ENCODE measurements around the gene LGALS7.
"Not testable (repeated sequence)": the region's sequence is repeated elsewhere in the genome, so short reads cannot be mapped to it uniquely, and the experiment has no call there.

The LGALS7 gene

GRCh38 chr19:38773469-38774177 is at the start of gene LGALS7:
LGALS7 (minus strand) TSS chr19:38773517; CDS start chr19:38773492, 25 bp downstream.
- DNase-seq (ENCODE audit: low read depth in 4 of 4, low spot score in 1 of 4) = no peak

GRCh38 chr19:38821230-38821825 is 48.0 kb upstream of the LGALS7 start:
- DNase-seq (ENCODE audit: low read depth in 4 of 4, low spot score in 1 of 4) = not testable (repeated sequence)

- no peak for DNase-seq (ENCODE audit: low read depth in 4 of 4, low spot score in 1 of 4)
Measured at GRCh38 chr19:38819231-38819920, 46.1 kb upstream of the LGALS7 start.

- DNase-seq (ENCODE audit: low read depth in 4 of 4, low spot score in 1 of 4) = no peak
Measured at GRCh38 chr19:38817081-38817480, 43.8 kb upstream of the LGALS7 start.

GRCh38 chr19:38816131-38816750 is 42.9 kb upstream of the LGALS7 start:
- no peak for DNase-seq (ENCODE audit: low read depth in 4 of 4, low spot score in 1 of 4)

- no peak for DNase-seq (ENCODE audit: low read depth in 4 of 4, low spot score in 1 of 4)
Measured at GRCh38 chr19:38815059-38816001, 42.0 kb upstream of the LGALS7 start.

- DNase-seq (ENCODE audit: low read depth in 4 of 4, low spot score in 1 of 4) = not testable (repeated sequence)
Measured at GRCh38 chr19:38813932-38814331, 40.6 kb upstream of the LGALS7 start.

GRCh38 chr19:38813323-38813722 is 40.0 kb upstream of the LGALS7 start:
- no peak for DNase-seq (ENCODE audit: low read depth in 4 of 4, low spot score in 1 of 4)

- no peak for DNase-seq (ENCODE audit: low read depth in 4 of 4, low spot score in 1 of 4)
Measured at GRCh38 chr19:38812841-38813320, 39.6 kb upstream of the LGALS7 start, which contains the start of gene LGALS4. LGALS4 (minus strand) TSS chr19:38812945; CDS start chr19:38812886, 59 bp downstream.

GRCh38 chr19:38812009-38812840 is 38.9 kb upstream of the LGALS7 start:
- DNase-seq (ENCODE audit: low read depth in 4 of 4, low spot score in 1 of 4) = no peak

GRCh38 chr19:38809592-38810252 is 36.4 kb upstream of the LGALS7 start:
- no peak for DNase-seq (ENCODE audit: low read depth in 4 of 4, low spot score in 1 of 4)

- no peak for DNase-seq (ENCODE audit: low read depth in 4 of 4, low spot score in 1 of 4)
Measured at GRCh38 chr19:38808741-38809140, 35.4 kb upstream of the LGALS7 start.

GRCh38 chr19:38807374-38808098 is 34.2 kb upstream of the LGALS7 start:
- DNase-seq (ENCODE audit: low read depth in 4 of 4, low spot score in 1 of 4) = not testable (repeated sequence)

- DNase-seq (ENCODE audit: low read depth in 4 of 4, low spot score in 1 of 4) = no peak
Measured at GRCh38 chr19:38806371-38806770, 33.1 kb upstream of the LGALS7 start.

- DNase-seq (ENCODE audit: low read depth in 4 of 4, low spot score in 1 of 4) = no peak
Measured at GRCh38 chr19:38805180-38805579, 31.9 kb upstream of the LGALS7 start.

- no peak for DNase-seq (ENCODE audit: low read depth in 4 of 4, low spot score in 1 of 4)
Measured at GRCh38 chr19:38803543-38803942, 30.2 kb upstream of the LGALS7 start.

- no peak for DNase-seq (ENCODE audit: low read depth in 4 of 4, low spot score in 1 of 4)
Measured at GRCh38 chr19:38801359-38802095, 28.2 kb upstream of the LGALS7 start.
